Hepatocyte (in vitro differentiated cells): Measurements from ENCODE around the gene DLGAP4. TPM values are rescaled to one million over a fixed set of nuclear protein-coding genes. Genes with fewer than 3 reads are reported as not detected.

Source experiments
- DNase-seq: peaks from one replicate; pipeline ENCODE4 v3.0.0-alpha.2; 2016; ENCODE audit warnings: low spot score
- H2AFZ ChIP-seq: fragments of 200-600 bp; sonication (generic); 2 replicates; pipeline ENCODE4 v1.6.0; 2016; ENCODE audit warnings: antibody characterized with exemption, mild to moderate bottlenecking
- H3K27ac ChIP-seq: fragments of 200-600 bp; sonication (generic); 2 replicates; pipeline ENCODE4 v1.5.1; 2016; ENCODE audit warnings: mild to moderate bottlenecking
- H3K27me3 ChIP-seq: fragments of 200-600 bp; sonication (generic); 2 replicates; pipeline ENCODE4 v1.6.1; 2016
- H3K36me3 ChIP-seq: fragments of 200-600 bp; sonication (generic); replicated peaks from 2 replicates; pipeline ENCODE4 v1.5.1; 2016; ENCODE audit warnings: low read depth; ENCODE audit not compliant: insufficient read depth
- H3K4me1 ChIP-seq: fragments of 200-600 bp; sonication (generic); 2 replicates; pipeline ENCODE4 v1.5.1; 2016; ENCODE audit warnings: mild to moderate bottlenecking, moderate library complexity; ENCODE audit not compliant: insufficient read depth
- H3K4me2 ChIP-seq: fragments of 200-600 bp; sonication (generic); 2 replicates; pipeline ENCODE4 v1.6.0; 2016
- H3K4me3 ChIP-seq: fragments of 200-600 bp; sonication (generic); 2 replicates; pipeline ENCODE4 v1.5.1; 2016; ENCODE audit warnings: mild to moderate bottlenecking
- H3K79me2 ChIP-seq: fragments of 200-600 bp; sonication (generic); 2 replicates; pipeline ENCODE4 v1.6.0; 2017; ENCODE audit warnings: mild to moderate bottlenecking
- H3K9me2 ChIP-seq: fragments of 200-600 bp; sonication (generic); replicated peaks from 2 replicates; pipeline ENCODE4 v1.6.0; 2017; ENCODE audit warnings: mild to moderate bottlenecking; ENCODE audit not compliant: insufficient read depth
- H3K9me3 ChIP-seq: fragments of 200-600 bp; sonication (generic); 2 replicates; pipeline ENCODE4 v1.5.1; 2016; ENCODE audit warnings: low read depth, mild to moderate bottlenecking
- H4K20me1 ChIP-seq: fragments of 200-600 bp; sonication (generic); 2 replicates; pipeline ENCODE4 v1.6.0; 2016; ENCODE audit warnings: mild to moderate bottlenecking; ENCODE audit not compliant: insufficient read depth, poor library complexity, severe bottlenecking
- EZH2 ChIP-seq: fragments of 200-600 bp; sonication (generic); IDR thresholded peaks from 2 replicates; pipeline ENCODE4 v1.6.1; 2016; ENCODE audit warnings: antibody characterized with exemption, mild to moderate bottlenecking, borderline replicate concordance
- EZH2phosphoT487 ChIP-seq: fragments of 200-600 bp; sonication (generic); IDR thresholded peaks from one replicate; pipeline ENCODE4 v1.6.1; 2018; ENCODE audit warnings: antibody characterized with exemption, mild to moderate bottlenecking, low read depth, moderate library complexity; ENCODE audit not compliant: unreplicated experiment, severe bottlenecking
- WGBS: methylation state at CpG from one replicate; pipeline ENCODE4 v1.1.6; 2016; ENCODE audit warnings: low lambda C conversion rate; ENCODE audit errors: missing lambda C conversion rate; 5-methylcytosine and 5-hydroxymethylcytosine counted together
- polyA plus RNA-seq: library from polyadenylated mRNA; unstranded; fragments of >200 nt; fragmentation: Nextera tagmentation; extraction: Ambion mirVana; gene quantifications from 2 replicates; pipeline ENCODE4 v1.2.1, GENCODE V29; 2016
- total RNA-seq: library from RNA; depleted of rRNA; stranded (reverse); fragments of >200 nt; gene quantifications from 2 replicates; pipeline ENCODE4 v1.2.3, GENCODE V29; 2014
- TF ChIP-seq, protein P1 (sequence below): fragments of 200-600 bp; sonication (generic); IDR thresholded peaks from 2 replicates; pipeline ENCODE4 v1.5.1; 2016; ENCODE audit warnings: antibody characterized with exemption, mild to moderate bottlenecking; ENCODE audit not compliant: poor library complexity

The DLGAP4 gene
- total and polyA plus RNA-seq, 2 experiments from 2014 or later: 16.5 to 39.4 TPM

DNA sequence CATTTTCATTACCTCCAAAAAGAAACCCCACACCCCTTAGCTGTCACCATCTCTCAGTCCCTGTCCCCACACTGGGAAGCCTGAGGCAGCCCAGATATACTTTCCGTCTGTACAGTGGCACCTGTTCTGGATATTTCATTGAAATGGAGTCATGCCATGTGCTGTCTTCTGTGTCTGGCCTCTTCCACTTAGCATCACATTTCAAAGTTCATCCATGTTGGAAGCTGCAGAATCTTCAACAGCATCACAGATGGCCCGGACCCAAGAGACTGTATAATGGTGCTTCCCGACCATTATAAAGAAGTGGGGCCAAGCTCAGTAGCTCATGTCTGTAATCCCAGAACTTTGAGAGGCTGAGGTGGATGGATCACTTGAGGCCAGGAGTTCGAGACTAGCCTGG, 58.4 kb downstream of the DLGAP4 start:
- Histone ChIP-seq H2AFZ (no peak overlapping the region), H3K4me2 (no peak overlapping the region), H3K4me3 (no peak overlapping the region), H3K36me3 (no peaks in the 10 kb centered on the region), H3K4me1 (no peaks in the 10 kb centered on the region), H3K9me3 (no peaks in the 10 kb centered on the region), H3K9me2 (no peaks in the 10 kb centered on the region), H3K27ac (no peak overlapping the region), H3K27me3 (no peaks in the 10 kb centered on the region), H4K20me1 (no peaks in the 10 kb centered on the region), H3K79me2 (no peaks in the 10 kb centered on the region)
- TF ChIP-seq, protein P1, sequence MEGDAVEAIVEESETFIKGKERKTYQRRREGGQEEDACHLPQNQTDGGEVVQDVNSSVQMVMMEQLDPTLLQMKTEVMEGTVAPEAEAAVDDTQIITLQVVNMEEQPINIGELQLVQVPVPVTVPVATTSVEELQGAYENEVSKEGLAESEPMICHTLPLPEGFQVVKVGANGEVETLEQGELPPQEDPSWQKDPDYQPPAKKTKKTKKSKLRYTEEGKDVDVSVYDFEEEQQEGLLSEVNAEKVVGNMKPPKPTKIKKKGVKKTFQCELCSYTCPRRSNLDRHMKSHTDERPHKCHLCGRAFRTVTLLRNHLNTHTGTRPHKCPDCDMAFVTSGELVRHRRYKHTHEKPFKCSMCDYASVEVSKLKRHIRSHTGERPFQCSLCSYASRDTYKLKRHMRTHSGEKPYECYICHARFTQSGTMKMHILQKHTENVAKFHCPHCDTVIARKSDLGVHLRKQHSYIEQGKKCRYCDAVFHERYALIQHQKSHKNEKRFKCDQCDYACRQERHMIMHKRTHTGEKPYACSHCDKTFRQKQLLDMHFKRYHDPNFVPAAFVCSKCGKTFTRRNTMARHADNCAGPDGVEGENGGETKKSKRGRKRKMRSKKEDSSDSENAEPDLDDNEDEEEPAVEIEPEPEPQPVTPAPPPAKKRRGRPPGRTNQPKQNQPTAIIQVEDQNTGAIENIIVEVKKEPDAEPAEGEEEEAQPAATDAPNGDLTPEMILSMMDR: no peak
- TF ChIP-seq EZH2 (no peak), EZH2phosphoT487 (no peak)
- no peak for DNase-seq
- WGBS: 90% methylated on average over 4 of the region's 4 CpGs

- H4K20me1 ChIP-seq: no peaks in the 10 kb centered on the region
- TF ChIP-seq EZH2 (no peak), EZH2phosphoT487 (no peak)
- TF ChIP-seq, protein P1: no peak
- WGBS: 91% methylated on average over 16 of the region's 16 CpGs
- no peak overlapping the region for H3K4me2 ChIP-seq
- no peaks in the 10 kb centered on the region for H3K27me3 ChIP-seq
- H3K9me3 ChIP-seq: no peaks in the 10 kb centered on the region
- no peaks in the 10 kb centered on the region for H3K79me2 ChIP-seq
- no peaks in the 10 kb centered on the region for H3K9me2 ChIP-seq
- no peaks in the 10 kb centered on the region for H3K36me3 ChIP-seq
- H3K27ac ChIP-seq: no peak overlapping the region
- no peak overlapping the region for H2AFZ ChIP-seq
- H3K4me3 ChIP-seq: no peak overlapping the region
- no peaks in the 10 kb centered on the region for H3K4me1 ChIP-seq
- no peak for DNase-seq
Observed at GRCh38 chr20:36366623-36367369, 60.7 kb downstream of the DLGAP4 start.

- 93% methylated on average over 4 of the region's 4 CpGs for WGBS
- H3K9me2 ChIP-seq: no peaks in the 10 kb centered on the region
- H3K4me2 ChIP-seq: no peak overlapping the region
- no peaks in the 10 kb centered on the region for H3K4me1 ChIP-seq
- no peaks in the 10 kb centered on the region for H4K20me1 ChIP-seq
- H3K79me2 ChIP-seq: no peaks in the 10 kb centered on the region
- TF ChIP-seq EZH2phosphoT487 (no peak), EZH2 (no peak)
- TF ChIP-seq, protein P1: no peak
- no peak for DNase-seq
- H3K4me3 ChIP-seq: no peak overlapping the region
- no peak overlapping the region for H2AFZ ChIP-seq
- H3K9me3 ChIP-seq: no peaks in the 10 kb centered on the region
- no peaks in the 10 kb centered on the region for H3K27me3 ChIP-seq
- no peaks in the 10 kb centered on the region for H3K36me3 ChIP-seq
- no peak overlapping the region for H3K27ac ChIP-seq
Observed at GRCh38 chr20:36367370-36367745, 61.2 kb downstream of the DLGAP4 start.
